Stimulated activated CD8-positive, alpha-beta memory T cell treated with anti-CD3 and anti-CD28 coated beads, Interleukin-4, amount 100 ng/mL, for 4 hours (primary cell): Measurements from ENCODE around the gene RALB.
"Not testable (repeated sequence)": the region's sequence is repeated elsewhere in the genome, so short reads cannot be mapped to it uniquely, and the experiment has no call there.

Experiments
- DNase-seq, 2 donors: peaks; one replicate each; pipeline ENCODE4 v3.0.0-alpha.2; 2020; ENCODE audit warnings: low read depth in 2 of 2, low spot score in 1 of 2

Gene RALB

GRCh38 chr2:120224735-120225548 lies 27.7 kb upstream of the RALB start:
- DNase-seq, result no peak

DNA sequence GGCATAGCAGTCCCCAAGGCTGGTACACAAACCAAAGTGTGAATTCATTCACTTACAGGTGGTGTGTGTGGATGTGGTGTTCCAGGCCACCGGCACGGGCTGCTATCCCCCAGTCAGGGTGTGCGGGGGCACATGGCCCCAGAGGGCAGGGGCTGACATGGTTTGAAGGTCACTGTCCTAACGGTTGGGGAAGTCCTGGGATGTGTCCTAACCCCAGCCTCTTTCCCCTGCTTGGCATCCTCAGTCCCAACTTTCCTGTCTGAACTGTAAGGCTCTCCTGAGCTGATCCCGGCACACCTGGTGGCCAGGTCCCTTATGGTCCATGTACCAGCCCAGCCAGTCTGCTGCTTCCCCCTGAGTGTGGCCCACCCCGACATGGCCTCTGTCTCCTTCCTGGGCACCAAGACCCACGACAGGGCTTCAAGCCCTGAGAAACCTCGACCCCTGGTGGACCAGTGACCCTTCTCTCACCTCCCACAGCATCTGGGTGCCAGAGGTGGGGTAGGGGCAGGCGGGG lies 27.0 kb upstream of the RALB start:
- no peak for DNase-seq

- DNase-seq, result no peak
Measured at GRCh38 chr2:120226316-120226715, 26.3 kb upstream of the RALB start.

- DNase-seq, result no peak
Measured at GRCh38 chr2:120227111-120227991, 25.3 kb upstream of the RALB start.

DNA sequence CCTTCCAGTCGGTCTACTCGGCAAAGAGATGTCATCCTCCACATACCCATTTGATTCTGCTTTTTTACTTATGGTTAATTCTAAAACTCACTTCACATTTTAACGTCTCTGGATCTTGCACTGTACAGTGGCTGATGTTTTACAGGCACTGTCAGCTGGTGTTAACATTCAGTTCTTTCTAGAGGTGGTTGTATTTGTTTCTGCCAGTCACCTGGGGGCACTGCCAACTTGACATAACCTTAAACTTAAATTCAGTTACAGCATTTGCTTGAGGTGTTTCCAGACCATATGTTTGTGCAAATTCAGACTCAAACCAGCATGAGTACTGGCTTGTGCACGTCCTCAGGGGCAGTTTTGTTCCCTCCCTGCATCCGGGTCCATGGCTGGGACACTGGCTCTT lies 24.1 kb upstream of the RALB start:
- DNase-seq, result no peak

GRCh38 chr2:120229341-120229740 lies 23.3 kb upstream of the RALB start:
- no peak for DNase-seq

- DNase-seq, result no peak
Measured at GRCh38 chr2:120230515-120231471, 21.9 kb upstream of the RALB start.

DNA sequence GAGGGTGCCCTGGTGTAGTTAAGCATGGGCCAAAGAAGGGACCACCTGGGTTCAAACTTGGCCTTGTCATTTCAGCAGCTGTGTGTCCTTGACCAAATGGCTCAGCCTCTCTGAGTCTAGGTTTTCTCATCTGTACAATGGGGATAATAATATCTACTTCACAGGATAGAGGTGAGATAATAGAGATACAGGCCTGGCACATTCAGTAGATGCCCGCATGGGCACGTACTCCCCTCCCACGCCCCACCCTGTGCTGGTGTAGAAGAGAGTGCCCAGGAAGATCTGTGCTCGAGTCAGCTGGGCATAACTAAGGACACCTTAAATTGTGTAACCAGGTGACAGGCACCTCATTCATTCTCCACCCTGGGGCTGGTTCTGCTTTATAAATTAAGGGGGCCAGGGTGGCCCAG lies 21.1 kb upstream of the RALB start:
- DNase-seq, result peak in 1 of 2 donors; percentile 24

DNA sequence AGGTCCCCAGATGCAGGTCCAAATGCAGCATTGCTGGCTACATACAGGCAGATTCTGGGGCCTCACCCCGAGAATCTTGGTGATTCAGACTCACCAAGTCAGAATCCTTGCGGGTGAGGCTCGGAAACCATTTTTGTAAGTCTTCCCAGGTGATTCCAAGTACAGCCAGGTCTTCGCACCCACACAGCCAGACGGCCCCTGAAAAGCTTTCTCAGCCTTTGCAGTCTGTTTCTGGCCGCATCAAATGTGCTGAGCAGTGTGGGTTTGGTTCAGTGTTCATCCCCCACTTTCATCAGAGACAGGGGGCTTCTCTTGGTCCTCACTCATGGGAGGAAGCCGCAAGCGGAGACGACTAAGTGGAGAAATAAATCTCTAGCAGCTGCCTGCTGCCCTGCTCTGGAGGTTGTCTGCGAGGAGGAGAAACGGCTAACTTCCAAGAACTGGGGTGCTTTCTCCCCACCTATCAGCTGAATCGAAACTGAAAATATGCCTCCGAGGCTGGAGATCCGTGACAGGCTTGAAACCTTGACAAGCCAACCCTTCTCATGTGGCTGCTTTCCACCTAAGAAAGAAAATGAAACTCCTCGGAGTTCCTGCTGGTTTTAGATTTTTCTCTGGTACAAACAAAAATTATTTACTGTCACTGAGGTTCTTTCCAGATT lies 20.5 kb upstream of the RALB start:
- DNase-seq, result peak; percentile 47 to 50

GRCh38 chr2:120233292-120233691 lies 19.4 kb upstream of the RALB start:
- no peak for DNase-seq

DNA sequence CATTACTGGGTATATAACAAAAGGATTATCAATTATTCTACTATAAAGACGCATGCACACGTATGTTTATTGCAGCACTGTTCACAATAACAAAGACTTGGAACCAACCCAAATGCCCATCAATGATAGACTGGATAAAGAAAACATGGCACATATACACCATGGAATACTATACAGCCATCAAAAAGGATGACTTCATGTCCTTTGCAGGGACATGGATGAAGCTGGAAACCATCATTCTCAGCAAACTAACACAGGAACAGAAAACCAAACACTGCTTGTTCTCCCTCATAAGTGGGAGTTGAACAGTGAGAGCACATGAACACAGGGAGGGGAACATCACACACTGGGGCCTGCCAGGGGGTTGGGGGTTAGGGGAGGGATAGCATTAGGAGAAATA lies 17.5 kb upstream of the RALB start:
- not testable (repeated sequence) for DNase-seq

DNA sequence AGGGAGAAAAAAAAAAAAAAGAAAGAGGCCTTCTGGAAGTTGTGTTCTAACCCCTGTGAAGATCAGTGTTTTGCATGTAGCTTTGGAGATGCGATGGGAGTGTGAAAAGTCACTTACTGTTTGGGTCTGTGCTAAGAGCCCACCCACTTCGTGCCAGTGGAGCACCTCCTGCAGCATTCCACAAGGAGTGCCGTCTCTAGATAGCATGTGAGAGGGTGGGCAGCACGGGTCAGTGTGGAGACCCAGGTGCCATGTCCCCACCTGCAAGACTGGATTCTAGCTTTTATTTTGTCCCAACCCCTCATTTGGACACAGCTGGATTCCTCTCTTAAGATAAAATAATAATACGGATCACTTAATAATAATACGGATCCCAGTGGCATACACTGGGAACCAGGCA lies 17.0 kb upstream of the RALB start:
- no peak for DNase-seq

GRCh38 chr2:120236316-120236715 lies 16.3 kb upstream of the RALB start:
- DNase-seq, result no peak

GRCh38 chr2:120236791-120237190 lies 15.9 kb upstream of the RALB start:
- no peak for DNase-seq

- DNase-seq, result no peak
Measured at GRCh38 chr2:120237491-120237902, 15.2 kb upstream of the RALB start.

DNA sequence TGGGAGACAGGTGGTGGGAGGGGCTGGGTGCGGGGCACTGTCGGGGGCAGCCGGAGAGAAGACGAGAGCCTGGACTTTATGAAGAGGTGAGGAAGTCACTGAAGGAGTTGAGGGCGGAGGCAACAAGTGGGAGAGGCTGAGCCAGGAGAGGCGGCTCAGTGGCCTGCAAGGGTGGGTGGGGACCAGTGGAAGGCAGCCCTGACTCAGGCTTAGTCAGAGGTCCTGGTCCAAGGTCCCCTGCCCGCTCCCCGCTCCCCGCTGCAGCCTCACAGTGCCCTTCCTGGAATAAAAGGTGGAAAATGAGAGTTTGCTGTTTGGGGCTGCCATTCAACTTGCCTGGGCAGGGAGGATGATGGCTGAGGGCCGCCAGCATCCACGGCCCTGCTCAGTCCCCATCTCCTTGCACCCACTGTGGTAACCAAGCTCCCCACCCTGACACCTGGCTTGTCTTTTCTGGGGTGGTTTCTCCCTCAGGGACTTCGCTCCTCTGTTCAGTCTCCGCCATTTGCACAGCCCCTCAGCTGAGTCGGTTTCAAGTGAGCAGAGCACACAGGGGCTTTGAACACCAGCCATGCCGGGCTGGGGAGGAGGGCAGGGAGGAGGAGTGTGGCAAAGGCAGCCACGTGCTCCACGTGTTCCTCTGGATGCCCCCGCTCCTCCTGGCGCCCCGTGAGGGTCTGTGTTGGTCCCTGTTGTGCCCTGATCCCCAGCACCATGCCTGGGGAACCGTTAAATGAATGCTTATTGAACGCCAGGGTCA lies 13.7 kb upstream of the RALB start:
- DNase-seq, result no peak

- DNase-seq, result no peak
Measured at GRCh38 chr2:120239488-120240287, 13.0 kb upstream of the RALB start.

DNA sequence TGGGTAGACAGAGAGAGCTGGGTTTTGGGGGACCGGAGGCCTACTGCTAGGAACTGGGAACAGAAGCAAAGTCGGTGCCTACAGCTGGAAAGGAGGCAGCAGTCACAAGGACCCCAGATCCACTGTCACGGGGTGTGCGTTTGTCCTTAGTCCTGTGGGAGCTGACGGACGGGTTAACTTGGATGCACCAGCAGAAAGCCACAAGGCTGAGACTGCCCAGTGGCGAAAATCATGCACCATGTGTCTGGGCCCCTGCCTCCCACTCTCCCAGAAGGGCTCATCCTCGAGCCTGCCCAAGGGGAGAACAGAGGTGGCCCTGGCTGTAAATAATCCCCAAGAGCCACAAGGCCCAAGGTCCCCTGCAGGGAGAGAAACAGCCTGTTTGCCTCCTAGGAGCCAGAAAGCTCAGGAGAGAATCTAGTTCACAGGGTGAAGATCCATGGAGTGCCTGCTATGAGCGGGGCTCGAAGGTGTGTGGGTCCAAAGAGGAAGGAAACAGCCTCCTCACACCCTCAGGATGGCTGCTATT lies 11.7 kb upstream of the RALB start:
- DNase-seq, result no peak

DNA sequence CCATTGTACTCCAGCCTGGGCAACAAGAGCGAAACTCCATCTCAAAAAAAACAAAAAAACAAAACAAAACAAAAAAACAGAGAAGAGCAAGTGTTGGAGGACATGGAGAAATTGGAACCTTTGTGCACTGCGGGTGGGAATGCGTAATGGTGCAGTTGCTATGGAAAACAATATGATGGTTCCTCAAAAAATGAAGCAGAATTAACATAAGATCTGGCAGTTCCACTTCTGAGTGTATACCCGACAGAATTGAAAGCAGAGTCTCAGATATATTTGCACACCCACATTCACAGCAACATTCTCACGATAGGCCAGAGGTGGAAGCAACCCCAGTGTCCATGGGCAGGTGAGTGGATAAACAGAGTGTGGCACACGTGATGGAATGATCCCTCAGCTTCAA lies 11.0 kb upstream of the RALB start:
- DNase-seq, result no peak
